Middle frontal gyrus (tissue), 1 donor: ENCODE measurements around the gene RELCH.
"Not testable (repeated sequence)": the region's sequence is repeated elsewhere in the genome, so short reads cannot be mapped to it uniquely, and the experiment has no call there.

Experiments
- DNase-seq: peaks from one replicate; pipeline ENCODE4 v3.0.0-alpha.2; 2015; ENCODE audit warnings: low spot score; ENCODE audit errors: extremely low spot score

Gene RELCH

GRCh38 chr18:62186774-62187542, at the start of gene RELCH, which contains the start of gene PIGN:
RELCH (plus strand) TSS chr18:62187255; CDS start chr18:62187506, 251 bp downstream.
PIGN (minus strand) TSS chr18:62187056; CDS start chr18:62161353, 25,703 bp downstream.
- peak; percentile 92 for DNase-seq

- no peak for DNase-seq
Measured at GRCh38 chr18:62138461-62139235, 48.4 kb upstream of the RELCH start.

- no peak for DNase-seq
Measured at GRCh38 chr18:62140259-62140658, 46.8 kb upstream of the RELCH start.

GRCh38 chr18:62144338-62144737, 42.7 kb upstream of the RELCH start:
- DNase-seq, result no peak

- DNase-seq, result no peak
Measured at GRCh38 chr18:62151068-62151771, 35.8 kb upstream of the RELCH start.

GRCh38 chr18:62152844-62153243, 34.2 kb upstream of the RELCH start:
- DNase-seq, result no peak

- DNase-seq, result no peak
Measured at GRCh38 chr18:62157843-62158242, 29.2 kb upstream of the RELCH start.

- DNase-seq, result no peak
Measured at GRCh38 chr18:62164310-62164709, 22.7 kb upstream of the RELCH start.

- no peak for DNase-seq
Measured at GRCh38 chr18:62164855-62165487, 22.1 kb upstream of the RELCH start.

- DNase-seq, result no peak
Measured at GRCh38 chr18:62165583-62165982, 21.5 kb upstream of the RELCH start.

- not testable (repeated sequence) for DNase-seq
Measured at GRCh38 chr18:62166524-62166923, 20.5 kb upstream of the RELCH start.

GRCh38 chr18:62170857-62171256, 16.2 kb upstream of the RELCH start:
- DNase-seq, result no peak

GRCh38 chr18:62172298-62172697, 14.8 kb upstream of the RELCH start:
- no peak for DNase-seq

GRCh38 chr18:62175521-62175920, 11.5 kb upstream of the RELCH start:
- DNase-seq, result no peak

- DNase-seq, result no peak
Measured at GRCh38 chr18:62177271-62177670, 9.8 kb upstream of the RELCH start.

GRCh38 chr18:62179213-62179612, 7.8 kb upstream of the RELCH start:
- DNase-seq, result no peak

GRCh38 chr18:62182220-62182619, 4.8 kb upstream of the RELCH start:
- DNase-seq, result no peak

GRCh38 chr18:62183578-62184195, 3.4 kb upstream of the RELCH start:
- no peak for DNase-seq

GRCh38 chr18:62186499-62186773, 619 bp upstream of the RELCH start:
- peak; percentile 4 for DNase-seq

GRCh38 chr18:62187543-62188510, 772 bp downstream of the RELCH start:
- DNase-seq, result no peak
